MCF 10A (cell line): ENCODE results near the gene ZBTB25. TPM values are rescaled to one million over a fixed set of nuclear protein-coding genes. Genes with fewer than 3 reads are reported as not detected.

Experiments
- BruUV-seq: library from RNA; stranded (reverse); fragments of 400-500 nt; replicated peaks from 2 replicates; lab custom pipeline; 2021; lab: Mats Ljungman, UMichigan
- CTCF ChIA-PET: fragments of 300-600 bp; sonication (Branson Sonifier 250); formaldehyde crosslinking; extraction: SDS; loops from one replicate; lab custom pipeline; 2021; ENCODE audit warnings: antibody characterized with exemption, inconsistent platforms; lab: Yijun Ruan, JAX
- POLR2A ChIA-PET: fragments of 300-600, 350-650 bp; sonication (Branson Sonifier 250); formaldehyde crosslinking; extraction: SDS; loops from one replicate; lab custom pipeline; 2020; ENCODE audit warnings: antibody characterized with exemption, inconsistent platforms; lab: Yijun Ruan, JAX
- DNase-seq: peaks from one replicate; pipeline ENCODE4 v3.0.0-alpha.2; 2018; ENCODE audit not compliant: unreplicated experiment
- H3K27ac Mint-ChIP-seq: one replicate; pipeline ENCODE4 v1.8.0; 2022; ENCODE audit warnings: mild to moderate bottlenecking, low read depth, mixed read lengths; ENCODE audit not compliant: unreplicated experiment
- H3K27me3 Mint-ChIP-seq: one replicate; pipeline ENCODE4 v1.8.0; 2022; ENCODE audit warnings: mixed read lengths; ENCODE audit not compliant: insufficient read depth, unreplicated experiment
- H3K36me3 Mint-ChIP-seq: one replicate; pipeline ENCODE4 v1.8.0; 2022; ENCODE audit warnings: mild to moderate bottlenecking, moderate library complexity, mixed read lengths; ENCODE audit not compliant: insufficient read depth, unreplicated experiment
- H3K4me1 Mint-ChIP-seq: one replicate; pipeline ENCODE4 v1.8.0; 2022; ENCODE audit warnings: mixed read lengths; ENCODE audit not compliant: insufficient read depth, unreplicated experiment
- H3K4me3 Mint-ChIP-seq: one replicate; pipeline ENCODE4 v1.8.0; 2022; ENCODE audit warnings: mild to moderate bottlenecking, moderate library complexity, mixed read lengths; ENCODE audit not compliant: unreplicated experiment
- H3K9me3 Mint-ChIP-seq: one replicate; pipeline ENCODE4 v1.8.0; 2022; ENCODE audit warnings: mixed read lengths; ENCODE audit not compliant: unreplicated experiment
- intact Hi-C: fragments of 100-400 bp; cut with micrococcal nuclease; formaldehyde crosslinking; loops from 2 replicates; pipeline ENCODE4 v1.14.1; 2022
- total RNA-seq: library from RNA; stranded (reverse); gene quantifications from 2 replicates; pipeline ENCODE4 v1.2.3, GENCODE V29; 2022
- TF ChIP-seq, protein P1 (sequence below): fragments of 200-600 bp; IDR thresholded peaks from one replicate; pipeline ENCODE4 v1.8.0; 2022; ENCODE audit warnings: antibody characterized with exemption, mild to moderate bottlenecking; ENCODE audit not compliant: unreplicated experiment

Gene ZBTB25
- total RNA-seq, 1 experiment from 2014 or later = 11.7 TPM

DNA sequence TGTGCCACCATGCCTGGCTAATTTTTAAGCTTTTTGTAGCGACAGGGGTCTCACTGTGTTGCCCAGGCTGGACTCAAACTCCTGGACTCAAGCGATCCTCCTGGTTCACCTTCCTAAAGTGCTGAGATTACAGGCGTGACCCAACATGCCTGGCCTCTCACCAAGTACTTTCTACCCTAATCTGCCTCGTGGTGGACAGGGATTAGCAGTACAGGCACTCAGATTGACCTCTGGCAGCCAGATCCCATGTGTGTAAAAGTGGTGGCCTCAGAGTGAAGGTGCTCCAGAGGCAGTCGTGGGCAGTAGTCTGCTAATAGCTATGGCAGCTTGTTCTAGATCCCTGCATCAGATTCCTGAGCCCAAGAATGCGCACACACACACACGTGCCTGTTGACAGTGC is 84.6 kb downstream of the ZBTB25 start:
- intact Hi-C loops = no loop called here
- no TSS peak for BruUV-seq
- POLR2A ChIA-PET = no interaction called here
- CTCF ChIA-PET = interaction anchor here (0.6 to 6.9 kb wide), 3 partner anchors 13 to 74 kb away, joined by 3 to 63 read pairs (median 4); no protein-coding TSS in a partner anchor
- no peak overlapping the region for H3K4me3 Mint-ChIP-seq
- no peaks in the 10 kb centered on the region for H3K9me3 Mint-ChIP-seq
- TF ChIP-seq, protein P1, sequence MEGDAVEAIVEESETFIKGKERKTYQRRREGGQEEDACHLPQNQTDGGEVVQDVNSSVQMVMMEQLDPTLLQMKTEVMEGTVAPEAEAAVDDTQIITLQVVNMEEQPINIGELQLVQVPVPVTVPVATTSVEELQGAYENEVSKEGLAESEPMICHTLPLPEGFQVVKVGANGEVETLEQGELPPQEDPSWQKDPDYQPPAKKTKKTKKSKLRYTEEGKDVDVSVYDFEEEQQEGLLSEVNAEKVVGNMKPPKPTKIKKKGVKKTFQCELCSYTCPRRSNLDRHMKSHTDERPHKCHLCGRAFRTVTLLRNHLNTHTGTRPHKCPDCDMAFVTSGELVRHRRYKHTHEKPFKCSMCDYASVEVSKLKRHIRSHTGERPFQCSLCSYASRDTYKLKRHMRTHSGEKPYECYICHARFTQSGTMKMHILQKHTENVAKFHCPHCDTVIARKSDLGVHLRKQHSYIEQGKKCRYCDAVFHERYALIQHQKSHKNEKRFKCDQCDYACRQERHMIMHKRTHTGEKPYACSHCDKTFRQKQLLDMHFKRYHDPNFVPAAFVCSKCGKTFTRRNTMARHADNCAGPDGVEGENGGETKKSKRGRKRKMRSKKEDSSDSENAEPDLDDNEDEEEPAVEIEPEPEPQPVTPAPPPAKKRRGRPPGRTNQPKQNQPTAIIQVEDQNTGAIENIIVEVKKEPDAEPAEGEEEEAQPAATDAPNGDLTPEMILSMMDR = no peak
- H3K27ac Mint-ChIP-seq = peak overlapping the region; percentile 12
- peaks cover 12% of the 10 kb centered on the region for H3K4me1 Mint-ChIP-seq
- DNase-seq = no peak
- H3K36me3 Mint-ChIP-seq = peaks cover 98% of the 10 kb centered on the region
- no peaks in the 10 kb centered on the region for H3K27me3 Mint-ChIP-seq

DNA sequence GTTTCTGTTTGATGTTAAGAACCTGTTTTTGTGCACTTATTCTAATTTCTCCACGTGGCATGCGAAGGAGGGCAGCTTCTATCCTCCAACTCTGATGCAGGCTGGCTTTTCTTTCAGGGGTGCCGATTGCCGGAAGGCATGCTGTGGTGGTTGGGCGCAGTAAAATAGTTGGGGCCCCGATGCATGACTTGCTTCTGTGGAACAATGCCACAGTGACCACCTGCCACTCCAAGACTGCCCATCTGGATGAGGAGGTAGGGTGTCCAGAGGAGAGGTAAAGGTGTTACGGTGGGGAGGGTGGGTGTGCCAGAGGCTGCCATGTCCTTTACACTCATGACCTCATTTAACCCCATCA is 85.9 kb downstream of the ZBTB25 start:
- POLR2A ChIA-PET = no interaction called here
- intact Hi-C loops = no loop called here
- Mint-ChIP-seq H3K4me1 (peaks cover 12% of the 10 kb centered on the region), H3K4me3 (no peak overlapping the region), H3K9me3 (no peaks in the 10 kb centered on the region), H3K27me3 (no peaks in the 10 kb centered on the region), H3K36me3 (peaks cover 98% of the 10 kb centered on the region), H3K27ac (no peak overlapping the region)
- CTCF ChIA-PET = interaction anchor here (0.6 to 3.0 kb wide), 2 partner anchors 12 to 201 kb away, joined by 3 to 21 read pairs; no protein-coding TSS in a partner anchor
- DNase-seq = no peak
- no TSS peak for BruUV-seq
- TF ChIP-seq, protein P1 = no peak

DNA sequence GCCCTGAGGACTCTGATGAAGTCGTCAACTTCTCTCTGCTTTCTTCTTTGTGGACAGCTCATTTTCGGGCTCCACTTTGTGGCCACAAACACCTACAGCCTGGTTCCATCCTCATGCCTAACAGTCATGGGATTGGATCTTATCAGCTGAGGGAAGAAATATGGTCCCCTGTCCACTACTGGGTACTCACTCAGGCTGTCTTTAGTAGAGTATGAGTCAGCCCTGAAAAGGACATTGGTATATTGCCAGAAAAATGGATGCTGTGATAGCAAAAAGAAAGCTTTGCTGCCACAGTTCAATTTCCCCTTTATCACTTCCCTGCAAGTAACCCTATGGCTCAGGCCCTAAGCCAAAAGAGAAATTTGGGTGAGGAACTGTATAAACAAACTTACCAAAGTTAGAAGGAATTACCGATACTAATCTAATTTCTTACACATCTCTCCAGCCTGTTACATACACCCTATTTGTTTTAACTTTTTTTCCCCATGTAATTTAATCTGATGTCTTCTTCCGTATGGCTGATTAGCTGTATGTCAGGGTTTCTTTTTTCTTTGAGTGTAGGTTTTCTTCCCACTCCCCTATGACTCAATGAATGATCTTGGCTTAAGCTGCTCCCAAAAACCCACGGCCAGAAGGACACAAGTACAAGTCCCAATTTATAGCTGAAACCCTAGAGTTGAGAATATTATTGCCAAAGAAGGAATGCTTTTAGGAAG is 86.4 kb downstream of the ZBTB25 start:
- POLR2A ChIA-PET = interaction anchor here (0.7 kb wide), 1 partner anchor 46 kb away, joined by 3 read pairs; no protein-coding TSS in a partner anchor
- CTCF ChIA-PET = interaction anchor here (0.6 to 3.0 kb wide), 3 partner anchors 12 to 202 kb away, joined by 3 to 21 read pairs (median 5); no protein-coding TSS in a partner anchor
- no peaks in the 10 kb centered on the region for H3K27me3 Mint-ChIP-seq
- no peak overlapping the region for H3K4me3 Mint-ChIP-seq
- peaks cover 98% of the 10 kb centered on the region for H3K36me3 Mint-ChIP-seq
- BruUV-seq = no TSS peak
- no peaks in the 10 kb centered on the region for H3K9me3 Mint-ChIP-seq
- peaks cover 12% of the 10 kb centered on the region for H3K4me1 Mint-ChIP-seq
- DNase-seq = no peak
- TF ChIP-seq, protein P1 = no peak
- no peak overlapping the region for H3K27ac Mint-ChIP-seq
- intact Hi-C loops = no loop called here

DNA sequence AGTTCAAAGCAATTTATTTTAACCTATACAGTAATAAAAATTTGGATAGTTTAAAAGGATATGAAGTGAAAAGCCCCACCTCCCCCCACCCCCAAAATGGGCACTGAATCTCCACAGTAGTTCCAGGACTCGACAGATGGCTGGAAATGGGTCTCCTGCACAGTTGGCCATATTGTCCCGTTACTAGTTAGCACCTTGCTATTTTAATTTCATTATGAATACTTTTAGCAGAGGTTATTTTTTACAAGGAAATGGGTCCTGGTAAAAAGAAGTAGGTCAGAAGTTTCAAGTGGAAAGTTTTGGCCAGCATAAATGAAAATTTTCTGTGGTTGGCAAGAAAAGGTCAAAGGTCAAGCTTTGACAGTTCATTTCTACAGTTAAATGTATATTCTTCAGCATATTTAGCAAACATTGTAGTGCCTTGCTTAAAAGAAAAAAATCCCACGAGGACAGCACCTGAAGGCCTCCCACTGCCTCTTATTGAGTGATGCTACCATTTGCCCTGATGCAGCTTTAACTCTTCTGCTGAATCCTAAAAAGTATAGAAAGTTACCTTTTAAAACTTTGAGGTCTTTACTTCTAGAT is 87.2 kb downstream of the ZBTB25 start:
- H3K4me3 Mint-ChIP-seq = no peak overlapping the region
- BruUV-seq = no TSS peak
- intact Hi-C loops = no loop called here
- ChIA-PET POLR2A (no interaction called here), CTCF (interaction anchor here (0.6 to 3.0 kb wide), 2 partner anchors 11 to 14 kb away, joined by 5 to 21 read pairs; no protein-coding TSS in a partner anchor)
- no peak overlapping the region for H3K27ac Mint-ChIP-seq
- H3K27me3 Mint-ChIP-seq = no peaks in the 10 kb centered on the region
- no peak for DNase-seq
- TF ChIP-seq, protein P1 = no peak
- H3K36me3 Mint-ChIP-seq = peaks cover 100% of the 10 kb centered on the region
- H3K4me1 Mint-ChIP-seq = peaks cover 12% of the 10 kb centered on the region
- H3K9me3 Mint-ChIP-seq = no peaks in the 10 kb centered on the region
